Neutrophil (primary cell): ENCODE data around the gene CDK11A.

Source experiments
- H3K27ac ChIP-seq: fragments of 200-600 bp; sonication (generic); 2 replicates; pipeline ENCODE4 v1.5.1; 2016; ENCODE audit warnings: mild to moderate bottlenecking, moderate library complexity
- H3K27me3 ChIP-seq: fragments of 200-600 bp; sonication (generic); 2 replicates; pipeline ENCODE4 v1.6.0; 2016; ENCODE audit warnings: mild to moderate bottlenecking
- H3K36me3 ChIP-seq: fragments of 200-600 bp; sonication (generic); 2 replicates; pipeline ENCODE4 v1.5.1; 2017
- H3K4me1 ChIP-seq, 2 experiments: fragments of 200-600 bp in 1 of 2; sonication (generic) in 1 of 2; 1 replicate in 1 of 2; 2 replicates in 1 of 2; pipeline versions ENCODE4 v1.5.1 to v1.6.1; 2013 to 2016; ENCODE audit warnings: low read depth in 1 of 2, low read length in 1 of 2, mild to moderate bottlenecking in 1 of 2, moderate library complexity in 1 of 2; ENCODE audit not compliant: control insufficient read depth in 1 of 2, insufficient read depth in 1 of 2
- H3K4me3 ChIP-seq, 2 experiments: fragments of 200-600 bp in 1 of 2; sonication (generic) in 1 of 2; 1 replicate in 1 of 2; 2 replicates in 1 of 2; pipeline ENCODE4 v1.5.1; 2013 to 2016; ENCODE audit warnings: low read depth in 1 of 2, low read length in 1 of 2, mild to moderate bottlenecking in 1 of 2, moderate library complexity in 1 of 2
- H3K9me3 ChIP-seq: fragments of 200-600 bp; sonication (generic); 2 replicates; pipeline ENCODE4 v1.5.1; 2016
- CTCF ChIP-seq: fragments of 200-600 bp; sonication (generic); IDR thresholded peaks from 2 replicates; pipeline ENCODE4 v1.5.1; 2016; ENCODE audit warnings: antibody characterized with exemption

The CDK11A gene

DNA sequence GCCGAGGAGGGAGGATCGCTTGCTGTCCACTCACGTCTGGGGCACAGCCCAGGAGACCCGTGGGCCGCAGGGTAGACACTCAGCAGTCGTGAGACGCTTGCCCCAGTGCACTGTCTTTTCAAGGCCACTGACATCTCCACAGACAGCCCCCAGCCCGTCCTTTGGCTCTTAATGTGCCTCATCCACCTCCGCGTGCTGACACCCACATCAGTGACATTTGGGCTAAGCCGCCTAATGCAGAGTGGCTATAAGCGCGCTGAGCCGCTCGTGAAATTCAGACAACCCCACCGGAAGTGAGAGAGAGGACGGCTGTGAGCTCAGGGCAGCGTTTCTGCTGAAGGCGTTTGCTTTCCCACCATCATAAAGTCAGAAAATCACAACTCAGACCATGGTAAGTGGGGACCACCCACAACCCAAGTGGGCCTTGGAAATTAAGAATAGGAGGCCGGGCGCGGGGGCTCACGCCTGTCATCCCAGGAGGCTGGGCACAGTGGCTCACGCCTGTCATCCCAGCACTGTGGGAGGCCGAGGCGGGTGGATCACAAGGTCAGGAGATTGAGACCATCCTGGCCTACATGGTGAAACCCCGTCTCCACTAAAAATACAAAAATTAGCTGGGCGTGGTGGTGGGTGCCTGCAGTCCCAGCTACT, 40.0 kb downstream of the CDK11A start:
- peaks cover 16 to 18% of the 10 kb centered on the region in 2 experiments for H3K4me1 ChIP-seq
- H3K27ac ChIP-seq: no peak overlapping the region
- H3K9me3 ChIP-seq: no peaks in the 10 kb centered on the region
- H3K36me3 ChIP-seq: peaks cover 18% of the 10 kb centered on the region
- TF ChIP-seq CTCF: no peak
- H3K27me3 ChIP-seq: no peaks in the 10 kb centered on the region
- no peak overlapping the region for H3K4me3 ChIP-seq

- H3K27me3 ChIP-seq: no peaks in the 10 kb centered on the region
- H3K4me3 ChIP-seq: no peak overlapping the region
- peaks cover 16 to 18% of the 10 kb centered on the region in 2 experiments for H3K4me1 ChIP-seq
- H3K27ac ChIP-seq: no peak overlapping the region
- no peaks in the 10 kb centered on the region for H3K9me3 ChIP-seq
- peaks cover 18% of the 10 kb centered on the region for H3K36me3 ChIP-seq
- TF ChIP-seq CTCF: no peak
Observed at GRCh38 chr1:1683104-1683905, 40.9 kb downstream of the CDK11A start.

GRCh38 chr1:1680912-1681273, 43.3 kb downstream of the CDK11A start:
- Histone ChIP-seq H3K36me3 (peaks cover 18% of the 10 kb centered on the region), H3K27me3 (no peaks in the 10 kb centered on the region), H3K27ac (no peak overlapping the region), H3K9me3 (no peaks in the 10 kb centered on the region), H3K4me3 (no peak overlapping the region), H3K4me1 (peaks cover 4 to 5% of the 10 kb centered on the region in 2 experiments)
- no peak for TF ChIP-seq CTCF

- H3K27me3 ChIP-seq: no peaks in the 10 kb centered on the region
- peaks cover 18% of the 10 kb centered on the region for H3K36me3 ChIP-seq
- H3K4me1 ChIP-seq: no peaks in the 10 kb centered on the region
- no peak overlapping the region for H3K27ac ChIP-seq
- H3K4me3 ChIP-seq: no peak overlapping the region
- TF ChIP-seq CTCF: no peak
- no peaks in the 10 kb centered on the region for H3K9me3 ChIP-seq
Observed at GRCh38 chr1:1680031-1680911, 43.9 kb downstream of the CDK11A start.

DNA sequence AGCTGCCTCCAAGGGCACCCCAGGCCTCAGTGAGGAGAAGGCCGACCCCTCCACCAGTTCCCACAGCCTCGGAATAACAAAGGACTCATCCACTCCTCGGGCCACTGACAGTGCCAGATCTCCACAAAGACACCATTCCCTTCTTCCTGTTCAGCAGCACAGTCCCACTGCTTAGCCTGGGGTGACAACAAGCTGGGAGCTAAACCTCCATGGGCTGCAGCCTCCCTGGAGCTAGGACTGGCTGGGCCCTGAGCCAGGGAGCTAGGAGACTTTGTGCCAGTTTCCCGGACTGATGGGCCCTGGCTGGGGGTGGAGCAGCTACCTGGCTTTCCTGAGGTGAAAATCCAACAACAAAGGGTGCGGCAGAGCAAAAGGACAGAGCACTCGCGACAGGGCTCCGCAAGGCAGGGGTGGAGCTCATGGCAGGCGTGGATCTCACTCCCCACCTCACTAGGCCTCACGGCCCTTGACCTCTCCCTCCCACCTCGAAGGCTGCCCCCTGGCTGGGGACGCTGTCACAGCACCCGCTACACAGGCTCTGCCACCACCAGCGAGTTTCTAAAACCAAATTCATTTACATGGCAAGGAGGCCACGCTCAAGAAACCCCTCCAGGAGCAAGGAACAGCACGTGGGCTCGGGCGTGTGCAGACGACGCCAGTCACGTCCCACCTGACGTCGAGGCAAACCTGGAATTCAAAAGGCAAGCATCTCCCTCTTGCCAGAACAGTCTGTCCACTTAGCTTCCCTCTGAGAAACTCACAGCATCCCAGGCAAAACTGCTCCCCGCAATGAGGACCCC, 45.4 kb downstream of the CDK11A start:
- Histone ChIP-seq H3K4me1 (peaks cover 0 to 2% of the 10 kb centered on the region in 2 experiments), H3K27ac (no peak overlapping the region), H3K27me3 (no peaks in the 10 kb centered on the region), H3K9me3 (no peaks in the 10 kb centered on the region), H3K36me3 (peaks cover 23% of the 10 kb centered on the region), H3K4me3 (no peak overlapping the region)
- no peak for TF ChIP-seq CTCF
